ENCODE measurements around the gene RCSD1.
"Not testable (repeated sequence)": the region's sequence is repeated elsewhere in the genome, so short reads cannot be mapped to it uniquely, and the experiment has no call there.

DNA sequence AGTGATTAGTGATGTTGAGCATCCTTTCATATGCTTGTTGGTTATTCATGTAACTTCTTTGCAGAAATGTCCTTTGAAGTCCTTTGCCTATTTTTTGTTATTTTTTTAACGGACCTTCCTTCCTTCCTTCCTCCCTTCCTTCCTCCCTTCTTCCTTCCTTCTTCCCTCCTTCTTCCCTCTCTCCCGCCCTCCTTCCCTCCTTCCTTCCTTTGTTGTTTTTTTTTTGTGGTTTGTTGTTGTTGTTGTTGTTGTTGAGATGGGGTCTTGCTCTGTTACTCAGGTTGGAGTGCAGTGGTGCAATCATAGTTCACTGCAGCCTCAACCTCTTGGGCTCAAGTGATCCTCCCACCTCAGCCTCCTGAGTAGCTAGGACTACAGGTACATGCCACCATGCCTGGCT is 16.0 kb upstream of the RCSD1 start:
- TF ChIP-seq, protein P1, sequence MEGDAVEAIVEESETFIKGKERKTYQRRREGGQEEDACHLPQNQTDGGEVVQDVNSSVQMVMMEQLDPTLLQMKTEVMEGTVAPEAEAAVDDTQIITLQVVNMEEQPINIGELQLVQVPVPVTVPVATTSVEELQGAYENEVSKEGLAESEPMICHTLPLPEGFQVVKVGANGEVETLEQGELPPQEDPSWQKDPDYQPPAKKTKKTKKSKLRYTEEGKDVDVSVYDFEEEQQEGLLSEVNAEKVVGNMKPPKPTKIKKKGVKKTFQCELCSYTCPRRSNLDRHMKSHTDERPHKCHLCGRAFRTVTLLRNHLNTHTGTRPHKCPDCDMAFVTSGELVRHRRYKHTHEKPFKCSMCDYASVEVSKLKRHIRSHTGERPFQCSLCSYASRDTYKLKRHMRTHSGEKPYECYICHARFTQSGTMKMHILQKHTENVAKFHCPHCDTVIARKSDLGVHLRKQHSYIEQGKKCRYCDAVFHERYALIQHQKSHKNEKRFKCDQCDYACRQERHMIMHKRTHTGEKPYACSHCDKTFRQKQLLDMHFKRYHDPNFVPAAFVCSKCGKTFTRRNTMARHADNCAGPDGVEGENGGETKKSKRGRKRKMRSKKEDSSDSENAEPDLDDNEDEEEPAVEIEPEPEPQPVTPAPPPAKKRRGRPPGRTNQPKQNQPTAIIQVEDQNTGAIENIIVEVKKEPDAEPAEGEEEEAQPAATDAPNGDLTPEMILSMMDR (IDR thresholded peaks at IDR 0.05): not testable (repeated sequence)
- TF ChIP-seq POLR2A (IDR thresholded peaks at IDR 0.05): not testable (repeated sequence)
